ENCODE data around the gene ACR.

ACR gene

DNA sequence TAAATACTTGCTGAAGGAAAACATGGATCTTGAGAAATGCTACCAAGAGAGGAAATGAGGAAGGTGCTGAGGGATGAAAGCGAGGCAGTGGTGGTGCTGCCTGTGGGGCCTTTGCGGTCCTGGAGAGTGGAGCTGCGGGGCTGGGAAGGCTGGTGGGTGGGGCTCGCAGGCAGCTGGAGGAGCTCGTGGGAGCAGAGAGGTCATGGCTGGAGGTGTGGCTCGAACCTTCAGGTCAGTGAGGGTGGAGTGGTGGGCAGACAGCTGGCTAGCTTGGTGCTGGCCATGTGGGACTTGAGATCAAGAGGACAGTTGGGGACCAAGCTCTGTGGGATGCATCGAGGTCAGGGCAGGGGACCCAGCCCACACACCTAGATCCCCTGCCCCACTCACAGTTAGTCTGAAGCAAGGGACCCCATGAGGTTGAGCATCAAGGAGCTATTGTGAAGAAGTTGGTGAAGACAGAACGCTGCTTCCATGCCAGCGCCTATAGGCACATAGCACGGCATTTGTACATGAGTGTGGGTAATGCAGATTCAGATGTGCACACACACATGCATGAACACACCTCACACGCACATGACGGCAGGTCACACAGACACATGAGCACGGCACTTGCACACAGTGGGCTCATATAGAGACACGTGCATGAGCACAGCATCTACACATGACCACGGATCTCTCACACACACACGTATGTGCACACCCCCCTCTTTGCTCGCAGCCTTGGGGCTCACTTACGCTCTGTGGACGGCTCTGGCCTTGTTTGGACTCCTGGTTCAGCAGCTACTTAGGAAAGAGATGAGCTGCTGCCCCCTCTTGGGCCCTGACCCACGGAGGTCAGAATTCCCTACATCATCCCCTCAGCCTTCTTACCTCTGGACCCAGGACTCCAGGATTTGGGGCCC, 34.9 kb upstream of the ACR start:
- no peak for DNase-seq (ENCODE audit: low spot score)

DNA sequence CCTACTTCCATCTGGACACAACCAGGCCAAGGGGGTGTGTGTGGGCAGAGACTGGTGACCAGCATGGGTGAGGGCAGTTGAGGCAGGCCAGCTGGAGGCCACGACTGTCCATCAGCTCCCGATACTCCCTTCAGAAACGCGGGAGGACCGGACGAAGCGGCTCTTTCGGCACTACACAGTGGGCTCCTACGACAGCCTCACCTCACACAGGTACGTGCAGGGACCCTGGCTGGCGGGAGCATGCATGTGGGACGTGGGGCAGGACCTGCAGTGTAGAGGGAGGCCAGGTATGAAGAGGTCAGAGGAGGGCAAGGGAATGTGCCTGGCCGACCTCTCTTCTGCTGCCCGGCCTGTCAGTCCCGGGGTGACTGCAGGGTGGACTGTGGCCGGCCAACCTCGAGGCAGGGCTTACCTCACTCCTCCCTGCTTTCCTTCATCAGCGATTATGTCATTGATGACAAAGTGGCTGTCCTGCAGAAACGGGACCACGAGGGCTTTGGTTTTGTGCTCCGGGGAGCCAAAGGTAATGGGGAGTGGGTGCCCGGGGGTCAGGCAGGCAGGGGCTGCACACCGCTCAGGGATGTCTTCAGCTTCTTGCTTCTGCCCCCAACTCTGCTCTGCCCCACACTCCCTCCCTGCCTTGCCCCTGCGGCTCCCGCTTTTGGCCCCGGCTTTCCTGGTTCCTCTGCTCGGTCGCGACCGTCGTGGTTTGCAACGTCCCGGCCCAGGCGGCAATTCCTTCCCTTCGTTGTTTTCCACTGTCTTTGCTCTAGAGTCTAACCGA, 34.1 kb upstream of the ACR start:
- no peak for DNase-seq (ENCODE audit: low spot score)

DNA sequence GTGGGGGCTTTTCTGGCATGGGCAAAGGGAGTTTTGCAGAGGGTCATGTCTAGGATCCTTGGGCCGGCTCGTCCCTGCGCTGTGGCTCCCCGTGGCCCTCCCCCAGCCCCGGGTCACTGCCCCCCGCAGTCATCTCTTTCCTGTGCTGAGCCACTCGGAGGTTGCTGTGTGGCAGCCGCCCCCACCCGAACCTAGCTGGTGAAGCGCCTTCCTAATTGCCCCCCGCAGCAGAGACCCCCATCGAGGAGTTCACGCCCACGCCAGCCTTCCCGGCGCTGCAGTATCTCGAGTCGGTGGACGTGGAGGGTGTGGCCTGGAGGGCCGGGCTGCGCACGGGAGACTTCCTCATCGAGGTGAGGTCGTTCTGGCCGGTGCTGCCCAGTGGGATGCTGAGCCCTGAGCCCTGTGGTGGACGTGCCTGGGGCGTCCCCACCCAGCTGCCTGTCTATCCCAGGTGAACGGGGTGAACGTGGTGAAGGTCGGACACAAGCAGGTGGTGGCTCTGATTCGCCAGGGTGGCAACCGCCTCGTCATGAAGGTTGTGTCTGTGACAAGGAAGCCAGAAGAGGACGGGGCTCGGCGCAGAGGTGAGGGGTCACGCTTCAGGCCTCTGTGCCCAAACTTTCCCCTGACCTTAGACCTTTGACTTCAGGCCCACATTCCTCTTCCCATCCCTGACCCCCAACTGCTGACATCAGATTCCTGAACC, 33.3 kb upstream of the ACR start:
- no peak for DNase-seq (ENCODE audit: low spot score)

DNA sequence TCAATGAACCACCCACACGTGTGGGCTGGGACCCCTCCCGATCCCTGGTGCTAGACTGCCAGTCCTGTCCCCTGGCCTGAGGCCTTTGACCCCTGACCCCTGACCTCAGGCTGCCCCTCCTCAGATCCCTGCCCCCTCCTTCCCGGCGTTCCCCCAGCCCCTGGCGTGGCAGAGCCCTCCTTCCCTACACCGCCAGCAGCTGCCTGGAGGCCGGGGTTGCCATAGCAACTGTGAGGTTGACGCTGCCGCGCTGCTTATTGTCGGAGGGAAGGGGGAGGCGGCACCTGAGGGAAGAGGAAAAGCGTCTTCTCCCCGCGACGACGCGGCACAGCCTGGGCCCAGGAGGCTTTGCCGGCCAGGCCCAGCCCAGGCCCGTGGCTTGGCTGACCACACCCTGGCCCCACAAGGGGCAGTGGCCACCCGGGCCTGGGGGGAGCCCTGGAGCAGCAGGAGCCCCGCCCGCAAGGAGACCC, 32.7 kb upstream of the ACR start:
- DNase-seq (ENCODE audit: low spot score), result peak; percentile 75

DNA sequence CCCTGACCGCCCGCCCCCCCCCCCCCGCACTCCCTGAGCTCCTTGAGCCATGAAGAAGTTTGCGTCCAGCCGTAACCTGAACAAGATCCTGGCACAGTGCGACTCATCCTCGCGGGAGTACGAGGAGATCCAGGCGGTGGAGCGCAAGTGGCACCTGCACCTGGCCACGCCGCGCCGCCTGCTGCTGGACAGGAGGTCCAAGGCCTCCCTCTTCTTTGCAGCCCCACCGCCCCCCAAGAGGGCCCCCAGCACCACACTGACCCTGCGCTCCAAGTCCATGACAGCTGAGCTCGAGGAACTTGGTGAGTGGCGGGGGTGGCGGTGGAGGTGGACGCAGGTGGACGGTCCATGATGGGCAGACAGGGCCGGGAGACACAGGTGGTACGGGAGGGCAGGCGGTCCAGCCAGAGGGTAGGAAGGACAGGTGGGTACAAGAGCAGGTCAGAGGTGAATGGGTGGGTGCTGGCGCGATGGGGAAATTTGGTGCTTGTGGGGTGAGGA, 32.1 kb upstream of the ACR start:
- DNase-seq (ENCODE audit: low spot score), result no peak

DNA sequence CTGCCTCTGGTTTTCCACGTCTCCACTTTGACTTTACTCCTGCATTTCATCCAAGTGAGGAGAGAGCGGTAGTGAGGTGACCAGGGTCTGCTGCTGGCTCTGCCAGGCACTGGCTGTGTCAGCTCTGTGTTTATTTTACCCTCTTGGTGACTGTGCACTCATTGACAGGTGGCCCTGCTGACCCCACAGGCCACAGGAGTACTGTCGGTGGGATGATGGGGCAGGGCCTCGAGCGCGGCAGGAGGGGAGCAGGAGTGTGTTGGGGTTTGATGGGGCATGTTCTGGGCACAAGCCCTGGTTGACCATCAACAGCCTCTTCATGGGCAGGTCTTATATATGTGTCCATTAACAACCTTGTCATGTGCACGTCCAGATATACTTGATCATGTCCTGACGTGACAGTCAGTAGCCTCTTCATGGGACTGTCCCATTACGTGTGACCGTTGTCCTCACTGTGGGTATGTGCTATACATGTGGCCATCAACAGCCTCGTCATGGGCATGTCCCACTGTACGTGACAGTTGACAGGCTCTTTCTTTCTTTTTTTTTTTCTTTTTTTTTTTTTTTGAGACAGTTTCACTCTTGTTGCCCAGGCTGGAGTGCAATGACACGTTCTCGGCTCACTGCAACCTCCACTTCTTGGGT, 31.4 kb upstream of the ACR start:
- no peak for DNase-seq (ENCODE audit: low spot score)

DNA sequence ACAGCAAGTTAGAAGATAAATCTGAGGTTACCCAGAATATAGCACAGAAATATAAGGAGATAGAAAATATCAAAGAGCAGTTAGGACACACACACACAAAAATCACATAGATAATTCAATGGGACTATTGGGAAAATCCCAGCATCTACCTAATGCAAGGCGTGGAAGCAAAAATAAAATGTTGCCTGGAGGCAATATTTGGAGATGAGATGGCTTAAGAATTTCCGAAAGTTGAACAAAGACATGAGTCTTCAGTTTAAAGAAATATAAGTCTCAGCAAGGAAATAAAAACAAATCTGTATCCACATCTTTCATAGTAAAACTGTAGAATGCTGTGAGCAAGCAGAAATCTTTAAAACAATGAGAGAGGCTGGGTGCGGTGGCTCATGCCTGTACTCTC, 29.5 kb upstream of the ACR start:
- no peak for DNase-seq (ENCODE audit: low spot score)

DNA sequence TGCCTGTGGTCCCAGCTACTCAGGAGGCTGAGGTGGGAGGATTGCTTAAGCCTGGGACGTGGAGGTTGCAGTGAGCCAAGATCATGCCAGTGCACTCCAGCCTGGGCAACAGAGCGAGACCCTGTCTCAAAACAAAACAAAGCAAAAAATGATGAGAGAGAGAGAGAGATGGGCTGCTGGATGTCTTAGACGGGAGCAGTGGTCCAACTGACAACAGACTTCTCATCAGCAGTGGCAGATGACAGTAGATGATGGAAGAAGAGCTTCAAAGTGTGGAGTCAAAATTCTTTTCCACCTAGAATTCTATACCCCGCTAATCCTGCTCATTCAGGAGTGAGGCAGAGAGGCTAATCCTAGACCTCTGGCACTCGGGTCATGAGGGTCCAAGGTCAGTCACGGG, 29.0 kb upstream of the ACR start:
- no peak for DNase-seq (ENCODE audit: low spot score)

DNA sequence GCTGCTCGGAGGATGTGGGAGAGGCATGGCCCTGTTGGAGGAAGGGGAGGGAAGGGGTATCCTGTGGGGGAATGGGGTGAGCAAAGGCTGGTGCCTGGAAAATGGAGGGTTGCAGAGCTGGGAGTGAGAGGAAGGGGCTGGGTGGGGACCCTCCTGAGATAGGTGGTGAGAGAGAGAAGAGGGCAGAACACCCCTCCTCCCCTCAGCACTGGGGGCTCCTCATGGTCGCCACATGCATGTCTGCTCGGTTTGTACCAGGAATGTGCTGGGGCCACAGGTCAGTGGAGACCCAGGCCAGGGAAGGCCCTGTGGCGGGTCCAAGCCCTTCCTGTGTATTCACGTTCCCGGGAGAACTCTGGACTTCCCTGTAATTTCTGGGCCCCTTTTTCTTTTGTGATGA, 27.8 kb upstream of the ACR start:
- no peak for DNase-seq (ENCODE audit: low spot score)

DNA sequence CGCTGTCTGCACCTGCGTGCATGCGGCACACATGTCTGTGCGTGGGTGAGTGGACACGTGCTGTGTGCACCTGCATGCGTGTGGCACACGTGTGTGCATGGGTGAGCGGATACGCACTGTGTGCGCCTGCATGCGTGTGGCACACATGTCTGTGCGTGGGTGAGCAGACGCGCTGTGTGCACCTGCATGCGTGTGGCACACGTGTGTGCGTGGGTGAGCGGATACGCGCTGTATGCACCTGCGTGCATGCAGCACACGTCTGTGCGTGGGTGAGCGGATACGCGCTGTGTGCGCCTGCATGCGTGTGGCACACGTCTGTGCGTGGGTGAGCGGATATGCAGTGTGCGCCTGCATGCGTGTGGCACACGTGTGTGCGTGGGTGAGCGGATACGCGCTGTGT, 27.1 kb upstream of the ACR start:
- DNase-seq (ENCODE audit: low spot score), result no peak

DNA sequence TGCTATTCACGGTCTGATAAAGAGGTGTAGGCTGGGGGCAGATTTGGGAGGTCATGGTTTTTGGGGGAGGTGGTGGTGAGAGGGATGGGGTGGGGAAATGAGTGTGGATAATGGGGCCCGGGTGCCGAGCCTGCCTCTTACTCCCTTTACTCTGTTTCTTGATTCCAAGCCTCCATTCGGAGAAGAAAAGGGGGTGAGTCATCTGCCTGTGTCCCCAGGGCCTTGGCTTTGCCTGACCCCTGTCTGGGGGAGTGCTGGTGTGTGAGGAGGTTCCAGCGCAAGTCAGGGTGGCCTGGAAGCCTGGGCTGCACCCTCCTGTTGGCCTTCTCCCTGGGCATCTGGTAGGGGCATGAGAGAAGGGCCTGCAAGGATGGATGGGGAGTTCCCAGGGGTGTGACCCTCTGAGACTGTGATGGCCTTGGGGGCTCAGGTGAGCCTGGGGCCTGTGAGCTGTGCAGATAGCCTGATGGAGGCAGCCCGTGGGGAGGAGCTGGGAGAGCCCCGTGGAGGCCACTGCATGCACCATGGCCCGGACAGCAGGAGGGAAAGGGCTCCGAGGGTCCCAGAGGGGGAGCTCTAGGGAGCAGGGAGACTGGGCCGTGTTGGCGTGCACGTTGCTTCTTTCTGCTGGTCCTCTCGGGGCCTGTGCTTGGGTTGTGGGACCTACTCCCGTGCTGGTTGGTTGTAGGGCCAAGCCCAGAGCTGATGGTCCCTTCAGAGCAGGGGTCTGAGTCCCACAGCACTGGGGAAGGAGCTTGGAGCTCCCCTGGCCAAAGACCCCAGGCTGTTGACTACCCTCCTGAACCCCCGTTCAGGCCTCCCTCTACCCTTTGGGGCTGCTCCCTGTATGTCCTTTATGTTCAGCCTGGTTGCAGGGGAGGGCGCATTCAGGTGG, 26.3 kb upstream of the ACR start:
- no peak for DNase-seq (ENCODE audit: low spot score)

DNA sequence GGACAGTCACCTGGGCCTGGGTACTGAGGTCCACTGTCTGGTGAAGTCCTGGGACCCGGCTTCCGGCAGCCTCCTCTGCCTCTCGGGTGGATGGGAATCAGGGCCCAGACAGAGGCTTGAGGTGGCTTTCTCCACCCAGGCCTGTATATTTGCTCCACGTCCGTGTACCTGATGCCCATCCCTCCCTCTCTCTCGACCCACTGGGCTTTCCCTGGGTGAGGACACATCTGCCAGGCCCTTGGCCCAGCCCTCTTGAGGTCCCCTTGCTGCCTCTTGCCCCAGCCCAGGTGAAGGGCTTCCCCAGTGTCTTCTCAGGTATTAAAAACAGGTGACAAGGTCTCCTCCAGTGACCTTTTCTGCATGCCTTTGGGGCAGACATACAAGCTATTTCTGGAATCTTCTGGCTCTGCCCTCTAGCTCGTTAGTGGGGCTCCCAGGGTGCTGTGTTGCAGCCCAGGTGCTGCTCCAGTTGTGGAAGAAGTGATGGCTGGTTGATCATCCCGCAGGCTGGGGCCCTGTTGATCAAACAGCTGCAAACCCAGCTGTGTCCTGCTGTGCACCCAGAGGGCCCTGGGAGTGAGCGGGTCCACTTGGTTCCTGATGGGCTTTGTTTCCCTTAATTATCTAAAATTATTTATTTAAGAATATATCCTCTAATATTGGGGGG, 25.5 kb upstream of the ACR start:
- no peak for DNase-seq (ENCODE audit: low spot score)

DNA sequence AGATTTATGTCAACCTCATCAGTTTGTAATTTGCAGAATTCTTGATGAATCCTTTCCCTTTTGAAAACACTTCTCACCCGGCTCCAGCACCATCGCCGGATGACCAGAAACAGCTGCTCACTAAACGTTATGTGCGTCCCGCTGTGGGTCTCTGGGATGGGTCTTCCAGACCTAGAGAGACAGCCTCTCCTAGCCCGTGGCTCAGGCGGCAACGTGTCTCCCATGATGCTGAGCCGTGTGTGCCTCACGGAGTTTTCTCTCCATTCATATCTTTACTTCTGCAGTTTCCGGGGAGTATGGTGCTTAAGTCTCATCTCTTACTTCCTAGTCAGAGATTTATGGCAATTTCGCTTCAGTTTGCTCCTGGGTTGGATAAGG, 25.0 kb upstream of the ACR start:
- DNase-seq (ENCODE audit: low spot score), result no peak

DNA sequence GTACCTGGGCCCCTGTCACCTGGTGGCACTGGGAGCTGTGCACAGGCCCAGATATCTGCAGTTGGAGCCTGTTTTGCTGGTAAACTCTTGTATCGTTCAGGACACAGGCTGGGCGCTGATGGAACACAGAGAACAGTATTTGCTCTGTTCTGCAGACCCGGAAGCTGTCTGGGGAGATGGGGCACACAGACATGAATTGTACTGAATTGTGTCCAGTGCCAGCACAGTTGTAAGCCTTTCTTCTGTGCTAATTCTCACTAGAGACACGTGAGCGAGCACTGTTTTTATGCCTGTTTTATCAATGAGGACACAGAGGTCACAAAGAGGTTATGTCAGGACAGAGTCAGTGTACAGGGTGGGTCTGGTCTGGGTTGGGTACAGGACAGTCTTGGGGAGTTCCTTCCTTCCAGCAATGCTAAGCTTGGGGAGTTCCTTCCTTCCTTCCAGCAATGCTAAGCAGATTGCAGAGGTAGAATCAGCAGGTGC, 24.4 kb upstream of the ACR start:
- DNase-seq (ENCODE audit: low spot score), result no peak

DNA sequence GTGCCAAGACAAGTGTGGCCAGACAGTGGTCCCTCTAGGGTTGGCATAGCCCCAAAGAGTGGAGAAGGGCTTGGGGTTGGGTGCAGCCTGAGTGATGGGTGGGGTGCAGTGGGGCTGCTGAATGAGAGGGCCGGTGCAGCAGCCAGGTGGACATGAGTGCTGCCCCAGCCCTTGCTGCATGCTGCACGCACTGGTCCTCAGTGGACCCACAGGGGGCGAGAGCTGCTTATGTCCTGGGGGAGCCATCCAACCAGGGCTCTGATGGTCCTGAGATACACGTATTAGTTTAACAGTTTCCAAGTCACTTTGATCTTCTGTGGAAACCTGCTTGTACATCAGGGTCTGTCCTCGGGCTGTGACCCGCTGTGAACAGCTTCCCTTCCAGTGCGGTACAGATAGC, 23.9 kb upstream of the ACR start:
- no peak for DNase-seq (ENCODE audit: low spot score)

DNA sequence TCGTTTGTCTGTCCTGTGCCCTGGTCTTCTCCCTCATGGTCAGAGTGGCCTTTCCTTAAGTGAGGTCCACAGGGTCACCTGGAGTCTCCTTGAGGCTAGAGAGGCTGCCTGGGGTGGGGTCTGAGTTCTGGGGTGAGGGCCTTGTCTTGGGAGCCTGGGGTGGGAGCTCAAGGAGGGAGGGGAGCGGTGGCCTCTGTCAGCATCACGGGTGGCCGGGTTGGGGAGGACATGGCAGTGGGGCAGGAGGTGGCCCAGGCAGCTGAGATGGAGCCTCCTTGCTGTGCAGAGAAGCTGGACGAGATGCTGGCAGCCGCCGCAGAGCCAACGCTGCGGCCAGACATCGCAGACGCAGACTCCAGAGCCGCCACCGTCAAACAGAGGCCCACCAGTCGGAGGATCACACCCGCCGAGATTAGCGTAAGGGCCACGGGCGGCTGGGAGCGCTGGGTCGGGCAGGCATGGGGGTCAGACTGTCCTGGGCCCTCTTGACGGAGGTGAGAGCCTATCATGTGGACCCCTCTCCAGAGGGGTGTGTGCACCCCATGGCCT, 23.3 kb upstream of the ACR start:
- no peak for DNase-seq (ENCODE audit: low spot score)

DNA sequence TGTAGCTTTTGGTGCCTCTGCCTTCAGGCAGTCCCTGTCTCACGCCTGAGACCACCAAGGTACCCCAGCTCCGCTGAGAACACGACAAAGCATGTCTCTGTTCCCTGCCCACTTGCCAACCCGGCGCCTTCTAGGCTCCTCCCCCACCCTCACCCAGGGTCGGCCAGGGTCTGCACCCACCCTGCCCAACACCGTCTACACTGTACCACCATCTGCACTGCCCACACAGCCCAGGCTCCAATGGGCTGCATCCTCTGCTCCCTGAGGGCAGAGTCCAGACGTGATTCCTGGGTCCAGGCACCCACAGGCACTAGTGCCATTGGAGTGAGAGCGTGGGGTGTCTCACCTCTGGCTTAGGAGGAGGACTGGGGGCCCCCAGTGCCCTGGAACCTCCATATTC, 22.8 kb upstream of the ACR start:
- no peak for DNase-seq (ENCODE audit: low spot score)

DNA sequence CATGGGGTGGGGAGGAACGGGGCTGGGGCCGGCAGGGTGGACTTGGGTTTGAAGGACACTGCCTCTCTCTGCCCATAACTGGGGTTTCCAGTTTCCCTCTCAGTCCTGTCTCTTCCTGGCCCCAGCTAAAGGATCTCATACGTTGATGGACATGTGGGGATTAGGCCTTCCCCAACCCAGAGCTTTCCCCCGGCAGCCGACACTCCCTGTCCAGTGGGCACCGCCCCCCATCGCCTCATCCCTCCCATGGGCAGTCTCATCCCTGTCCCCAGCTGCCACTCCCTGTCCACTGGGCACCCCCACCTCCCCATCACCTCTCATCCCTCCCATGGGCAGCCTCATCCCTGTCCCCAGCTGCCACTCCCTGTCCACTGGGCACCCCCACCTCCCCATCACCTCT, 22.2 kb upstream of the ACR start:
- no peak for DNase-seq (ENCODE audit: low spot score)

DNA sequence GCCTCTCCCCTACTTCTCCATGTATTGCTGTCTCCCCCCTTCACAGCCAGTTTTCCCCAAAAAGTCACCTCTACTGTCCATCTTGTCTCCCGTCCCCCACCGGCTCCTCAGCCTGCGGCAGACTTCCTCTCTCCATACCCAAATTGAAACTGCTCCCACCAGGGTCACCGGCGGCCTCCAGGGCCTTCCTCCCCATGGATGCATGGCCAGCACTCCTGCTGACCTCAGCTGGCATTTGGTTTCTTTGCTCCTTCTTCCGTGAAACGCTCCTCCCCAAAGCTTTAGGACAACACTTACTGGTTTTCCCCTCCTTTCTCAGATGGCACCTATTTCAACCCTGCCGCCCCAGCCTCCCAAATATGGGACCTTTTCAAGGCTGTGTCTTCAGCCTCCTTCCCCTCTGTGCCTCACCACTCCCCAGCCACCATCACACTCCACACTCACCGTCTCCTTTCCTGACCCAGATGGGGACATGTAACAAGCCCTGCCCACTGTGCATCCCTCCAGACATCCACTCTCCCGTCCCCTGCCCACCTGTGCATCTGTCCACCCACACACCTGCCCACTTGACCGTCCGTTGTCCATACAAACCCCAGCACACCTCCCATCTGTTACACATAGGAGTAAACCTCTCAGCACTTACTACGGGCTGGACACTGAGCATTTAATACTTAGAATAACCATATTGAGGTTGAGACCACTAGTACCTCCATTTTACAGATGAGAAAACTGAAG, 21.5 kb upstream of the ACR start:
- no peak for DNase-seq (ENCODE audit: low spot score)

All from kidney tubule cell (primary cell).